K562 (cell line): Measurements from ENCODE around the gene KNOP1. TPM values are rescaled to one million over a fixed set of nuclear protein-coding genes. Genes with fewer than 3 reads are reported as not detected.

Experiments used
- ATAC-seq: fragments of 200-7000 bp; cut with Tn5 transposase; 3 replicates; pipeline ENCODE4 v1.9.1; 2020; ENCODE audit warnings: moderate library complexity
- BruUV-seq: library from RNA; stranded (reverse); fragments of 400-500 nt; replicated peaks from 2 replicates; lab custom pipeline; 2021; lab: Mats Ljungman, UMichigan
- CTCF ChIA-PET: fragments of 300-600 bp; formaldehyde crosslinking; extraction: SDS; loops from one replicate; lab custom pipeline; 2021; ENCODE audit warnings: low intra/inter-chr PET ratio; lab: Yijun Ruan, JAX
- POLR2A ChIA-PET: fragments of 300-600, 350-650 bp; sonication (Branson Sonifier 250); formaldehyde crosslinking; extraction: SDS; loops from one replicate; lab custom pipeline; 2021; ENCODE audit warnings: antibody characterized with exemption, inconsistent platforms; lab: Yijun Ruan, JAX
- DNase-seq, 4 experiments: peaks; one replicate each; pipeline versions ENCODE4 v3.0.0 to v3.0.0-alpha.2; 2011 to 2018; ENCODE audit warnings: low spot score in 3 of 4, mixed read lengths in 3 of 4; ENCODE audit errors: extremely low read depth in 1 of 4
- FAIRE-seq: peaks from 2 replicates; lab custom pipeline; 2011; peaks lifted over from hg19 to GRCh38; lab: Jason Lieb, UNC
- H2AFZ ChIP-seq: 2 replicates; pipeline ENCODE4 v1.6.0; 2011; ENCODE audit warnings: low read depth, low read length, control low read depth, inconsistent platforms
- H3K27ac ChIP-seq: fragments of 200-600 bp; 3 replicates; pipeline ENCODE4 v1.8.0; 2011; ENCODE audit warnings: low read depth, mild to moderate bottlenecking, control low read depth, inconsistent platforms, low read length, moderate library complexity, mixed read lengths; ENCODE audit errors: extremely low read depth
- H3K27me3 ChIP-seq, 2 experiments: fragments of 300-600 bp in 1 of 2; 2 replicates in 1 of 2; 3 replicates in 1 of 2; pipeline versions ENCODE4 v1.6.0 to v1.8.0; 2011; ENCODE audit warnings: inconsistent platforms in 2 of 2, low read length in 2 of 2, mild to moderate bottlenecking in 1 of 2, mixed read lengths in 1 of 2, moderate library complexity in 1 of 2; ENCODE audit not compliant: control insufficient read depth in 2 of 2, insufficient read depth in 2 of 2
- H3K36me3 ChIP-seq: fragments of 300-600 bp; 3 replicates; pipeline ENCODE4 v1.8.0; 2011; ENCODE audit warnings: mild to moderate bottlenecking, low read length, inconsistent platforms; ENCODE audit not compliant: control insufficient read depth, insufficient read depth
- H3K4me1 ChIP-seq, 2 experiments: fragments of 200-600 bp in 1 of 2; replicated peaks in 1 of 2; 2 replicates in 1 of 2; 3 replicates in 1 of 2; pipeline versions ENCODE4 v1.5.1 to v1.8.0; 2011; ENCODE audit warnings: inconsistent platforms in 2 of 2, low read length in 2 of 2, mild to moderate bottlenecking in 1 of 2, mixed read lengths in 1 of 2, moderate library complexity in 1 of 2; ENCODE audit not compliant: control insufficient read depth in 2 of 2, insufficient read depth in 2 of 2
- H3K4me2 ChIP-seq: 2 replicates; pipeline ENCODE4 v1.6.1; 2011; ENCODE audit warnings: low read length, control low read depth, inconsistent platforms, mixed read lengths; ENCODE audit not compliant: insufficient read depth
- H3K4me3 ChIP-seq: fragments of 200-600 bp; sonication (generic), shearing (Covaris generic); 2 replicates; pipeline ENCODE4 v1.5.1; 2016; ENCODE audit warnings: control low read depth, inconsistent platforms
- H3K79me2 ChIP-seq: fragments of 200-600 bp; 3 replicates; pipeline ENCODE4 v1.8.0; 2011; ENCODE audit warnings: low read length, inconsistent platforms; ENCODE audit not compliant: control insufficient read depth, insufficient read depth
- H3K9ac ChIP-seq, 2 experiments: 2 replicates each; pipeline versions ENCODE4 v1.6.0 to v1.6.1; 2011; ENCODE audit warnings: low read depth in 2 of 2, low read length in 2 of 2, control low read depth in 1 of 2, inconsistent platforms in 1 of 2, mild to moderate bottlenecking in 1 of 2, mixed read lengths in 1 of 2; ENCODE audit not compliant: insufficient read depth in 1 of 2
- H3K9me1 ChIP-seq: one replicate; pipeline ENCODE4 v1.6.0; 2011; ENCODE audit warnings: inconsistent platforms, mild to moderate bottlenecking, low read length, moderate library complexity; ENCODE audit not compliant: control insufficient read depth, insufficient read depth
- H3K9me3 ChIP-seq: replicated peaks from 2 replicates; pipeline ENCODE4 v1.5.1; 2011; ENCODE audit warnings: low read depth, low read length, inconsistent platforms; ENCODE audit not compliant: control insufficient read depth, insufficient read depth
- H4K20me1 ChIP-seq: replicated peaks from 2 replicates; pipeline ENCODE4 v1.6.1; 2011; ENCODE audit warnings: low read length, inconsistent platforms, mixed read lengths; ENCODE audit not compliant: control insufficient read depth, insufficient read depth
- ADNP ChIP-seq: fragments of 200-800 bp; sonication (Bioruptor generic); IDR thresholded peaks from 2 replicates; pipeline ENCODE4 v1.6.1; 2016; ENCODE audit warnings: missing genetic modification characterization, missing compliant biosample characterization
- BDP1 ChIP-seq: IDR thresholded peaks from 3 replicates; pipeline ENCODE4 v1.6.1; 2011; ENCODE audit not compliant: insufficient read length, insufficient read depth
- CXXC5 ChIP-seq: fragments of 250-450 bp; sonication (Bioruptor Pico); IDR thresholded peaks from 2 replicates; pipeline ENCODE4 v1.8.0; 2022; ENCODE audit warnings: inconsistent platforms, mild to moderate bottlenecking, moderate library complexity
- GTF2E2 ChIP-seq: fragments of 200-800 bp; sonication (Bioruptor generic); IDR thresholded peaks from 2 replicates; pipeline ENCODE4 v1.6.1; 2016; ENCODE audit warnings: missing genetic modification characterization, missing compliant biosample characterization
- MBD2 ChIP-seq: sonication (generic); IDR thresholded peaks from 2 replicates; pipeline ENCODE4 v1.6.1; 2016; ENCODE audit warnings: low read depth, borderline replicate concordance
- RBM17 ChIP-seq: fragments of 200-400 bp; formaldehyde crosslinking; IDR thresholded peaks from 2 replicates; pipeline ENCODE4 v1.6.1; 2017; ENCODE audit warnings: low read depth, mild to moderate bottlenecking, low read length, borderline replicate concordance
- RFX7 ChIP-seq: fragments of 250-450 bp; sonication (Bioruptor Pico); IDR thresholded peaks from 2 replicates; pipeline ENCODE4 v1.5.1; 2021; ENCODE audit warnings: mild to moderate bottlenecking
- ZBTB1 ChIP-seq: sonication (generic); formaldehyde crosslinking; IDR thresholded peaks from 2 replicates; pipeline ENCODE4 v1.8.1; 2023; ENCODE audit warnings: missing genetic modification reagents, low read depth, mild to moderate bottlenecking, borderline replicate concordance
- ZNF12 ChIP-seq: sonication (generic); formaldehyde crosslinking; IDR thresholded peaks from 2 replicates; pipeline ENCODE4 v1.4.0; 2020; ENCODE audit warnings: mild to moderate bottlenecking, missing genetic modification reagents
- ZNF197 ChIP-seq: fragments of 200-800 bp; sonication (Bioruptor generic); IDR thresholded peaks from 2 replicates; pipeline ENCODE4 v1.6.1; 2016; ENCODE audit warnings: low read depth, missing genetic modification characterization, missing compliant biosample characterization
- ZNF41 ChIP-seq: fragments of 250-450 bp; sonication (Bioruptor Pico); conservative IDR thresholded peaks from 2 replicates; pipeline ENCODE4 v1.4.0; 2020; ENCODE audit warnings: mild to moderate bottlenecking
- ZNF668 ChIP-seq: fragments of 250-450 bp; sonication (Bioruptor Pico); IDR thresholded peaks from 2 replicates; pipeline ENCODE4 v1.8.0; 2022; ENCODE audit warnings: mild to moderate bottlenecking, inconsistent platforms
- WGBS: fragments of 100-300 bp; shearing (Covaris generic); methylation state at CpG from one replicate; pipeline ENCODE4 v1.1.6; 2016; ENCODE audit warnings: low coverage, mixed read lengths; ENCODE audit not compliant: insufficient coverage; ENCODE audit errors: missing lambda C conversion rate; 5-methylcytosine and 5-hydroxymethylcytosine counted together
- in situ Hi-C: fragments of 300-500 bp; cut with MboI; formaldehyde crosslinking; loops from 4 replicates; pipeline ENCODE4 v1.15.0; 2018; ENCODE audit warnings: inconsistent platforms, mixed read lengths
- intact Hi-C: fragments of 100-400 bp; cut with micrococcal nuclease; formaldehyde crosslinking; loops from 2 replicates; pipeline ENCODE4 v1.14.2; 2022
- polyA plus RNA-seq, 8 experiments: library from polyadenylated mRNA; depleted of rRNA in 4 of 8; stranded (reverse) in 5 of 8; unstranded in 3 of 8; fragments of >200 nt; fragmentation: Nextera tagmentation in 2 of 8; fragmentation: Illumina TruSeq in 1 of 8; extraction: Ambion mirVana in 2 of 8; extraction: Trizol in 1 of 8; gene quantifications; 2 replicates each; pipeline versions ENCODE4 v1.2.1 to v1.2.3, GENCODE V29; 2011 to 2014; ENCODE audit warnings: inconsistent platforms in 1 of 8, missing spikeins in 1 of 8
- total RNA-seq, 7 experiments: library from RNA; depleted of rRNA in 6 of 7; stranded (reverse); fragments of >200 nt in 6 of 7; fragmentation: Illumina TruSeq in 2 of 7; extraction: Trizol in 2 of 7; gene quantifications; 2 replicates each; pipeline versions ENCODE4 v1.2.1 to v1.2.3, GENCODE V29; 2011 to 2021; ENCODE audit warnings: low replicate concordance in 1 of 7
- TF ChIP-seq, protein P1 (sequence below), 3 experiments: IDR thresholded peaks in 2 of 3; conservative IDR thresholded peaks in 1 of 3; 2 replicates each; pipeline ENCODE4 v1.5.1; 2011 to 2012; ENCODE audit warnings: low read length in 3 of 3, mild to moderate bottlenecking in 3 of 3, control low read depth in 2 of 3, improper control_type of control experiment in 1 of 3, inconsistent platforms in 1 of 3, low read depth in 1 of 3, mixed read lengths in 1 of 3, moderate library complexity in 1 of 3; ENCODE audit not compliant: insufficient read depth in 2 of 3
- TF ChIP-seq, protein P2 (sequence below): fragments of 250-450 bp; sonication (Bioruptor Pico); IDR thresholded peaks from 2 replicates; pipeline ENCODE4 v1.5.0; 2020; ENCODE audit warnings: mild to moderate bottlenecking

The KNOP1 gene
- total and polyA plus RNA-seq, 9 of the 15 experiments (the other 6 are each of a cell fraction or from before 2014, with no cell fraction given) = 22.4 to 57.6 (median 39.3) TPM

DNA sequence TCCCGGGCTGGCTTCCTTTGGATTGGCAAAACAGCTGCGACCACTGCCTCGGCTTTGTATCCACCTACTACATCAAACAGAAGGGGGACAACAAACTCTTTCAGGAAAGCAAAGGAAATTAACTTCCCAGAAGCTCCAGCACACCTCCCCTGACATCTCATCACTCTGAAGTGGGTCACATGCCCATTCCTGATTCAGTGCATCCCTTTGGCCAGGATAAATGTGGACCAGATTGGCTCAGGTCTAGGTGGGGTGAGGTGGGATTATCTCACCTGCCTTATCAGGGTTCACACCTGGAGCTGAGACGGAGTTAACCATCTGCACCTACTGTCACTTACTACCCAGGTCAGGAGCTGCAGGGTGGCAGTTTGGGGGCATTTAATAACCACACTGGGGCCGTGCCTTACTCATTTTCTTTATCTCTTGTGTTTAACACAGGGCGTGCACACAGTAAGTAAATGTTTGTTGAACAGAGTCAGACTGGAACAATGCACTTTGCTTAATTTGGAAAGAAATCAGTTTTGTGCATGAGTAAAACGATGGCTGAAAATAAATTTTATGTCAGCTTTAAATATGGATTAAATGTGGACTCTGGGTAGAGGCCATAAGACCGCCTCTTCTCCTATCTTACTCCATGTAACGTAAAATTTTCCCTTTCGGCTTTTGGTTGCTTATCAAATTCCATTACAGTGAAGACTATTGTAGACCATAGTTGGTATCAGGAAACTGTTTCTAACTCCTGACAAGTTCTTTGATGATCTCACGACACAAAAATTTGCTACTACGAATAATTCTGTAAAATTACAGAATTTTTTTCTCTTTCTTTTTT lies 36.0 kb upstream of the KNOP1 start (continued):
- TF ChIP-seq, protein P1, sequence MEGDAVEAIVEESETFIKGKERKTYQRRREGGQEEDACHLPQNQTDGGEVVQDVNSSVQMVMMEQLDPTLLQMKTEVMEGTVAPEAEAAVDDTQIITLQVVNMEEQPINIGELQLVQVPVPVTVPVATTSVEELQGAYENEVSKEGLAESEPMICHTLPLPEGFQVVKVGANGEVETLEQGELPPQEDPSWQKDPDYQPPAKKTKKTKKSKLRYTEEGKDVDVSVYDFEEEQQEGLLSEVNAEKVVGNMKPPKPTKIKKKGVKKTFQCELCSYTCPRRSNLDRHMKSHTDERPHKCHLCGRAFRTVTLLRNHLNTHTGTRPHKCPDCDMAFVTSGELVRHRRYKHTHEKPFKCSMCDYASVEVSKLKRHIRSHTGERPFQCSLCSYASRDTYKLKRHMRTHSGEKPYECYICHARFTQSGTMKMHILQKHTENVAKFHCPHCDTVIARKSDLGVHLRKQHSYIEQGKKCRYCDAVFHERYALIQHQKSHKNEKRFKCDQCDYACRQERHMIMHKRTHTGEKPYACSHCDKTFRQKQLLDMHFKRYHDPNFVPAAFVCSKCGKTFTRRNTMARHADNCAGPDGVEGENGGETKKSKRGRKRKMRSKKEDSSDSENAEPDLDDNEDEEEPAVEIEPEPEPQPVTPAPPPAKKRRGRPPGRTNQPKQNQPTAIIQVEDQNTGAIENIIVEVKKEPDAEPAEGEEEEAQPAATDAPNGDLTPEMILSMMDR (IDR thresholded peaks at IDR 0.05 in 2 of 3, conservative IDR thresholded peaks at IDR 0.05 in 1 of 3; ENCODE audit: insufficient read depth in 2 of 3, low read depth in 1 of 3, low read length in 3 of 3) = no peak
- no peak for TF ChIP-seq MBD2
- TF ChIP-seq RBM17 = no peak
- no peak for TF ChIP-seq GTF2E2 (tag)
- no peak for TF ChIP-seq CXXC5
- TF ChIP-seq, all 486 proteins: peak for 0

DNA sequence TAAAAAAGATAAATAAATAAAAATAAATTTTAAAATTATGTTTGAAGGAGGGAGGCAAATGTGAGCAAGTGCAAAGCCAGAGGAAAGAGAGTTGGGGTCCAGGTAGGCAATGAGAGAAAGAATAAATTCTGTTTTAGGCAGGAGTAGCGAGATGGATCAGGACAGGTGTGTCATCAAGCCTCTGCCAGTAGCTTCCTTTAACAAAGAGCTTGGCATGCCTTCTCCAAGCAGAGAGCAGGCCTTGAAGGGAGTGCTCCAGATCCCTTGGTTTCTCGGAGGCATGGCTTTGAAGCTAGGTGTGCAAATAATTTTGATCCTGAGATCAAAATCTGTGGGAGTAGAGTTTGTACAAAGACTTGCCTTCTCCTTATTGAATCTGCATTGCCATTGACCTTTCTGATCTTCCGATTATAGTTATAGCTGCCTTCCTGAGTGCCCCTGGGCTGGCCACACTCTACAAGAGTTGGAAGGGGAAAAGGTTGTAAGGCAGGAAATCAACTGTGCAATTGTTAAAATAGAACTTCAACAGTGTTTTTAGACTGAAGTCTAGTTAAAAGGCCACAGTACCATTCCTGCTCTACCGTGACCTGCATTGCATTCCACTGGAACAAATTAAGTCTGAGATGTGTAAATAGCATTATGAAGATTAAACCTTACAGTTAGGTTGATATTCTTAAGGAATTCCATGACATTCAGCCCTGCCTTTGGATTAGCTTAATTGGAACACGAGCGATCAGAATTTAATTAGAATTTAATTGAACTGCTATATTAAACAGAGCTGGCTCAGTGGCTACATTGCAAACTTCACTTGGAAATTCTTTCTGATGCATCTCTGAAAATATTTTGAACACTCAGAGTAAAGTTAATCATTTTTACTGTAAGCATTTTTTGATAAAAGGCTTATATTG lies 33.7 kb upstream of the KNOP1 start:
- no peak overlapping the region for H3K9ac ChIP-seq
- in situ Hi-C loops (no loop called here), intact Hi-C loops (no loop called here)
- H3K4me3 ChIP-seq = no peak overlapping the region
- no peaks in the 10 kb centered on the region for H3K9me3 ChIP-seq
- POLR2A ChIA-PET = interaction anchor here (0.6 to 1.5 kb wide), 5 partner anchors 8 to 20 kb away, joined by 3 to 5 read pairs (median 3); no protein-coding TSS in a partner anchor
- CTCF ChIA-PET = no interaction called here
- DNase-seq (no peak), FAIRE-seq (no peak), ATAC-seq (no peak)
- H3K4me2 ChIP-seq = no peak overlapping the region
- no peaks in the 10 kb centered on the region for H3K36me3 ChIP-seq
- H3K79me2 ChIP-seq = no peaks in the 10 kb centered on the region
- H2AFZ ChIP-seq = no peak overlapping the region
- H3K27ac ChIP-seq = no peak overlapping the region
- 47% methylated on average over 6 of the region's 6 CpGs for WGBS
- no TSS peak for BruUV-seq
- H3K4me1 ChIP-seq = peaks cover 0 to 5% of the 10 kb centered on the region in 2 experiments; a peak in 3 of 5 replicates
- no peaks in the 10 kb centered on the region for H4K20me1 ChIP-seq
- no peaks in the 10 kb centered on the region for H3K9me1 ChIP-seq
- no peaks in the 10 kb centered on the region for H3K27me3 ChIP-seq
- TF ChIP-seq ADNP (no peak), ZNF41 (CRISPR knock-in tag) (no peak), ZNF12 (CRISPR knock-in tag) (no peak), ZNF668 (CRISPR knock-in tag) (no peak), BDP1 (no peak), RFX7 (CRISPR knock-in tag) (no peak), ZNF197 (CRISPR knock-in tag) (no peak), ZBTB1 (CRISPR knock-in tag) (no peak)
- TF ChIP-seq, protein P2, sequence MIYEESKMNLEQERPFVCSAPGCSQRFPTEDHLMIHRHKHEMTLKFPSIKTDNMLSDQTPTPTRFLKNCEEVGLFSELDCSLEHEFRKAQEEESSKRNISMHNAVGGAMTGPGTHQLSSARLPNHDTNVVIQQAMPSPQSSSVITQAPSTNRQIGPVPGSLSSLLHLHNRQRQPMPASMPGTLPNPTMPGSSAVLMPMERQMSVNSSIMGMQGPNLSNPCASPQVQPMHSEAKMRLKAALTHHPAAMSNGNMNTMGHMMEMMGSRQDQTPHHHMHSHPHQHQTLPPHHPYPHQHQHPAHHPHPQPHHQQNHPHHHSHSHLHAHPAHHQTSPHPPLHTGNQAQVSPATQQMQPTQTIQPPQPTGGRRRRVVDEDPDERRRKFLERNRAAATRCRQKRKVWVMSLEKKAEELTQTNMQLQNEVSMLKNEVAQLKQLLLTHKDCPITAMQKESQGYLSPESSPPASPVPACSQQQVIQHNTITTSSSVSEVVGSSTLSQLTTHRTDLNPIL (CRISPR knock-in tag) = no peak
